Central memory CD8-positive, alpha-beta T cell (primary cell): ENCODE data around the gene SGSH.
"Not testable (repeated sequence)": the region's sequence is repeated elsewhere in the genome, so short reads cannot be mapped to it uniquely, and the experiment has no call there.

Source experiments
- ATAC-seq: fragments of 150-1000 bp; cut with Tn5 transposase; replicated peaks from 2 replicates; pipeline ENCODE4 v1.10.0; 2022; ENCODE audit warnings: mild to moderate bottlenecking, moderate FRiP score, moderate number of reproducible peaks; ENCODE audit not compliant: poor library complexity, severe bottlenecking; ENCODE audit errors: extremely low read depth
- DNase-seq, 2 donors: peaks; one replicate each; pipeline ENCODE4 v3.0.0; 2021; ENCODE audit warnings: low spot score in 2 of 2
- H3K27ac Mint-ChIP-seq: one replicate; pipeline ENCODE4 v1.8.0; 2022; ENCODE audit warnings: low read depth, mild to moderate bottlenecking, moderate library complexity, mixed read lengths
- H3K27me3 Mint-ChIP-seq: one replicate; pipeline ENCODE4 v1.8.0; 2022; ENCODE audit warnings: mixed read lengths
- H3K36me3 Mint-ChIP-seq: one replicate; pipeline ENCODE4 v1.8.0; 2022; ENCODE audit warnings: mild to moderate bottlenecking, moderate library complexity, mixed read lengths; ENCODE audit not compliant: insufficient read depth
- H3K4me1 Mint-ChIP-seq: one replicate; pipeline ENCODE4 v1.8.0; 2022; ENCODE audit warnings: mixed read lengths
- H3K4me3 Mint-ChIP-seq: one replicate; pipeline ENCODE4 v1.8.0; 2022; ENCODE audit warnings: mild to moderate bottlenecking, moderate library complexity, mixed read lengths
- H3K9me3 Mint-ChIP-seq: one replicate; pipeline ENCODE4 v1.8.0; 2022; ENCODE audit warnings: mixed read lengths

Gene SGSH

GRCh38 chr17:80248001-80248893 is 28.1 kb upstream of the SGSH start:
- ATAC-seq (no peak), DNase-seq (no peak)
- no peaks in the 10 kb centered on the region for H3K9me3 Mint-ChIP-seq
- H3K36me3 Mint-ChIP-seq, result peaks cover 6% of the 10 kb centered on the region
- no peak overlapping the region for H3K4me3 Mint-ChIP-seq
- no peaks in the 10 kb centered on the region for H3K27me3 Mint-ChIP-seq
- H3K4me1 Mint-ChIP-seq, result peaks cover 9% of the 10 kb centered on the region
- H3K27ac Mint-ChIP-seq, result no peak overlapping the region

- H3K27me3 Mint-ChIP-seq, result no peaks in the 10 kb centered on the region
- peaks cover 10% of the 10 kb centered on the region for H3K36me3 Mint-ChIP-seq
- H3K4me1 Mint-ChIP-seq, result peaks cover 4% of the 10 kb centered on the region
- ATAC-seq (no peak), DNase-seq (no peak)
- H3K9me3 Mint-ChIP-seq, result no peaks in the 10 kb centered on the region
- H3K4me3 Mint-ChIP-seq, result no peak overlapping the region
- no peak overlapping the region for H3K27ac Mint-ChIP-seq
Observed at GRCh38 chr17:80247561-80247960, 27.4 kb upstream of the SGSH start.

- peaks cover 6% of the 10 kb centered on the region for H3K4me1 Mint-ChIP-seq
- H3K36me3 Mint-ChIP-seq, result peaks cover 16% of the 10 kb centered on the region
Observed at GRCh38 chr17:80246726-80247125, 26.6 kb upstream of the SGSH start.

GRCh38 chr17:80246266-80246681 is 26.1 kb upstream of the SGSH start:
- peaks cover 6% of the 10 kb centered on the region for H3K4me1 Mint-ChIP-seq
- H3K36me3 Mint-ChIP-seq, result peaks cover 19% of the 10 kb centered on the region
- H3K27me3 Mint-ChIP-seq, result no peaks in the 10 kb centered on the region
- no peak for DNase-seq
- H3K27ac Mint-ChIP-seq, result no peak overlapping the region
- ATAC-seq, result no peak
- H3K9me3 Mint-ChIP-seq, result no peaks in the 10 kb centered on the region
- H3K4me3 Mint-ChIP-seq, result no peak overlapping the region

More at GRCh38 chr17:80246726-80247125, 26.6 kb upstream of the SGSH start:
- Mint-ChIP-seq H3K27me3 (no peaks in the 10 kb centered on the region), H3K27ac (no peak overlapping the region), H3K4me3 (no peak overlapping the region), H3K9me3 (no peaks in the 10 kb centered on the region)
- ATAC-seq, result no peak
- DNase-seq, result no peak

- Mint-ChIP-seq H3K27me3 (no peaks in the 10 kb centered on the region), H3K9me3 (no peaks in the 10 kb centered on the region), H3K4me1 (peaks cover 6% of the 10 kb centered on the region), H3K27ac (no peak overlapping the region), H3K36me3 (peaks cover 22% of the 10 kb centered on the region), H3K4me3 (no peak overlapping the region)
- ATAC-seq (no peak), DNase-seq (no peak)
Observed at GRCh38 chr17:80245566-80246265, 25.6 kb upstream of the SGSH start.

DNA sequence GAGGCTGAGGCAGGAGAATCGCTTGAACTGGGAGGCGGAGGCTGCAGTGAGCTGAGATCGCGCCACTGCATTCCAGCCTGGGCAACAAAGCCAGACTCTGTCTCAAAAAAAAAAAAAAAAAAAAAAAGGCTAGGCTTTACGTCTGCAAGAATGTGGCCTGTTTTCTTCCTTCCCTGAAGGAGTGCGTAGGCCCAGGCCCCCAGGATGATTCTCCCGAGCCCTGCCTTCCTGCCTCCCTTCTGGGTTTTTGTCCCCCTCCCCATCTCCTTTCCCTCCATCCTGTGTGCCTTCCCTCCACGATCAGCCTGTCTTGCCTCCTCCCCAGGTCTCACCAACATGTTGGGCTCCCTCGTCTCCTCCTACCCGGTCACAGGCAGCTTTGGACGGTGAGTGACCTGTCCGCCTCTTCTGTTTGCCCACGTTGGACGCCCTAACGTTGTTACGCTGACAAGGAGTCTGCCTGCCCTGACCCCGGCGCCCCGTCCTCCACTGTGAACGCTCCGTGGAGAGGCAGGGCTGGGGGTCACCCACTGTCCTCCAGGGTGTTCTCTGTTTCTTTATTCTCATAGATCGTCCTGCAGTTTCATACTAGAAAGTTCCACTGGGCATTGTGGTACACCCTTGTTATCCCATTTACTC is 24.9 kb upstream of the SGSH start:
- Mint-ChIP-seq H3K4me3 (no peak overlapping the region), H3K27ac (no peak overlapping the region), H3K9me3 (no peaks in the 10 kb centered on the region), H3K36me3 (peaks cover 22% of the 10 kb centered on the region), H3K4me1 (peaks cover 6% of the 10 kb centered on the region), H3K27me3 (no peaks in the 10 kb centered on the region)
- ATAC-seq (no peak), DNase-seq (no peak)

GRCh38 chr17:80244448-80244847 is 24.3 kb upstream of the SGSH start:
- DNase-seq, H3K9me3 Mint-ChIP-seq, ATAC-seq, H3K27ac Mint-ChIP-seq, H3K4me1 Mint-ChIP-seq, H3K27me3 Mint-ChIP-seq, H3K4me3 Mint-ChIP-seq: not testable (repeated sequence)
- peaks cover 24% of the 10 kb centered on the region for H3K36me3 Mint-ChIP-seq

GRCh38 chr17:80243526-80244433 is 23.6 kb upstream of the SGSH start:
- no peaks in the 10 kb centered on the region for H3K27me3 Mint-ChIP-seq
- H3K9me3 Mint-ChIP-seq, result no peaks in the 10 kb centered on the region
- H3K4me3 Mint-ChIP-seq, result no peak overlapping the region
- peaks cover 6% of the 10 kb centered on the region for H3K4me1 Mint-ChIP-seq
- no peak for ATAC-seq
- no peak overlapping the region for H3K27ac Mint-ChIP-seq
- no peak for DNase-seq
- H3K36me3 Mint-ChIP-seq, result peaks cover 28% of the 10 kb centered on the region

GRCh38 chr17:80242505-80242904 is 22.4 kb upstream of the SGSH start:
- Mint-ChIP-seq H3K27me3 (no peaks in the 10 kb centered on the region), H3K4me3 (no peak overlapping the region), H3K9me3 (no peaks in the 10 kb centered on the region), H3K36me3 (peaks cover 29% of the 10 kb centered on the region), H3K27ac (peak overlapping the region; percentile 59), H3K4me1 (peaks cover 6% of the 10 kb centered on the region)
- DNase-seq (no peak), ATAC-seq (no peak)

DNA sequence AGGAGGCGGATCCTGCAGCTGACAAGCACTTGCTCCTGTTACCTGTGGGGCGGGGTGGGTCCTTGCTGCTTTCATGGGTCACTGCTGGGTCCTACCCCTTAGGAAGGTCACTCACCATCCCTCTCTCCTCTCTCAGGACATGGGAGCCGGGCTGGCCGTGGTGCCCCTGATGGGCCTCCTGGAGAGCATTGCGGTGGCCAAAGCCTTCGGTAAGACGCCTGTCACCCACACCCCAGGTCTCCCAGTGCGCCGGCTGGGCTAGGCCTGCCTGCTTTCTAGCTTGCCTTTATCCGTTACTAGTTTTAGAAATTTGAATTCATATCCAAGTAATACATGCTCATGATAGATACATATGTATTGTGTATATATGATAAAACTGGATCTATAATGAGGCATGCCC is 17.3 kb upstream of the SGSH start:
- peaks cover 38% of the 10 kb centered on the region for H3K36me3 Mint-ChIP-seq
- ATAC-seq, result no peak
- no peak overlapping the region for H3K27ac Mint-ChIP-seq
- H3K4me3 Mint-ChIP-seq, result no peak overlapping the region
- H3K27me3 Mint-ChIP-seq, result no peaks in the 10 kb centered on the region
- H3K4me1 Mint-ChIP-seq, result peaks cover 2% of the 10 kb centered on the region
- H3K9me3 Mint-ChIP-seq, result peaks cover 5% of the 10 kb centered on the region
- DNase-seq, result no peak

- H3K4me1 Mint-ChIP-seq, result no peaks in the 10 kb centered on the region
- no peak overlapping the region for H3K4me3 Mint-ChIP-seq
- H3K27me3 Mint-ChIP-seq, result no peaks in the 10 kb centered on the region
- no peak for ATAC-seq
- no peak for DNase-seq
- no peak overlapping the region for H3K27ac Mint-ChIP-seq
- peaks cover 6% of the 10 kb centered on the region for H3K9me3 Mint-ChIP-seq
- H3K36me3 Mint-ChIP-seq, result peaks cover 35% of the 10 kb centered on the region
Observed at GRCh38 chr17:80236911-80237310, 16.8 kb upstream of the SGSH start.

- no peak overlapping the region for H3K27ac Mint-ChIP-seq
- H3K4me1 Mint-ChIP-seq, result peaks cover 6% of the 10 kb centered on the region
- no peak overlapping the region for H3K4me3 Mint-ChIP-seq
- no peaks in the 10 kb centered on the region for H3K27me3 Mint-ChIP-seq
- H3K9me3 Mint-ChIP-seq, result peaks cover 11% of the 10 kb centered on the region
- DNase-seq, result no peak
- H3K36me3 Mint-ChIP-seq, result peaks cover 31% of the 10 kb centered on the region
- no peak for ATAC-seq
Observed at GRCh38 chr17:80233202-80233601, 13.1 kb upstream of the SGSH start.
